HT-29 (cell line): ENCODE measurements around the gene CCDC24. TPM values are rescaled to one million over a fixed set of nuclear protein-coding genes. Genes with fewer than 3 reads are reported as not detected.

Experiments
- DNase-seq: peaks from one replicate; pipeline ENCODE4 v3.0.0-alpha.2; 2015; ENCODE audit warnings: low spot score
- total RNA-seq: library from RNA; depleted of rRNA; stranded (reverse); fragments of >200 nt; shearing (Covaris generic); gene quantifications from 2 replicates; pipeline ENCODE4 v1.2.3, GENCODE V29; 2014

Gene CCDC24
- total RNA-seq, 1 experiment from 2014 or later: 9.2 TPM

DNA sequence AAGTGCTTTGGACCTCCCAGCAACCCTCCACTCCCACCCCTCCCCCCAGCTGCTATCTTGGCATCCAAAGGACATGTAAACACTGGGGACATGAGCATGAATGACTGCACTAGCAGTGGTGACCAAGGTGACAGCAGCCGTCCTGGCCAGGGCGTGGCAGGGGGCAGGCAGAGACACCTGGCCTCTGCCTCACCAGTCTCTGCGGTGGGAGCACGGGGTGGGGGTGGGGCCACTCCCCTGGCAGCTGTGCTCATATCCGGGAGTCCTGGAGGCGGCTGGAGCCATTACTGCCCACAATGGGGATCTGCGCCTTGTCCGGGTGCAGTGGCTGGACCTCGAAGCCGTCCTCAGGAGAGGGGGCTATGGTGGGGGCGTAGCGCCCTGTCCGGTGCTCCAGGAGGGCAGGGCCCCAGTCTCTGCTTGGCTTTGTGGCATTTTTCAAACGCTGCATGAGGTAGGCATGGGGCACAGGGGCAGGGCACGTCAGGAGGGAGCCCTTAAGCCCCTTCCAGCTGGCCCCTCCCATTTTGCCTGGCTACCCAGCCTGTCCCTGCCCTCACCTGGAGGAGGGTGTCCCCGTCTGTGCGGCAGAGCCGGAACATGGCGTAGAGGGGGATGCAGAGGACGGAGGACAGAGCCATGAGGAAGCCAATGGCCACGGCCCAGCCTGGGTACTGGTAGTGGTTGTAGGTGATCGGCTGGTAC is 6.0 kb downstream of the CCDC24 start:
- DNase-seq: no peak

DNA sequence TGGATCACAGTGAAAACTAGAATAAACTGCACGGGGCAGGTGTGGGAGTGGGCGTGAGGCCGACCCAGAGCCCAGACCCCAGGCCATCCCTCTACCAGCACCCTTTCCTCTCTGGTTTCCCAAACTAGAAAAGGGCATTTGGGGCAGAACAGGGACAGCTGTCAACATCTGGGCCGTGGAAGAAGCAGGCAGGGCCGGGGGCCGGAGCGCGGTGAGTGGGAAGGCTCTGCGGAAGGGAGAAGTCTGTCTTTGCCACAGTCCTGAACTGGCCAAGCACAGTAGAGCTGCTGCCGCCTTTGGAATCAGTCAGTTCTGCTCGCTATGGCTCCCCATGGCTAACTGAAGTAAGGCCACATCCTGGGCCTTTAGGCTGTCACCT is 6.6 kb downstream of the CCDC24 start:
- no peak for DNase-seq

DNA sequence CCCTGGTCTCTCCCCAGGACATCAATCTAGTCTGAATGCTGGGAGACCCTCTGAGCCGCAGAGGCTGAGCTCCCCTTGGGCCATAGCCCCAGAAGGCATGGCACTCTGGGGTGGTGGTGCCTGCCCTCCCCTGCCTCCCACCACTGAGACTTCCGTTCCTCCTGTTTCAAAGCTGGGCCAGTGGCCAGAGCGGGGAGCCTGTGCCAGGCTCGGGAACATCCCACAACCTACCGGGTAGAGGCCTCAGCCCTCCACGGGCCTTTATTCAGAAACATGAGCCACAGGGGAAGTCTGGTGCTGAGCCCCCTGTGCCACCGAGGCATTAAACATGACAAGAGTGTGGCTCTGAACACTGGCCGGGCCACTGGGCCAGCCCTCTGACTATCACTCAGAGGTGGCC is 8.1 kb downstream of the CCDC24 start:
- DNase-seq: no peak

DNA sequence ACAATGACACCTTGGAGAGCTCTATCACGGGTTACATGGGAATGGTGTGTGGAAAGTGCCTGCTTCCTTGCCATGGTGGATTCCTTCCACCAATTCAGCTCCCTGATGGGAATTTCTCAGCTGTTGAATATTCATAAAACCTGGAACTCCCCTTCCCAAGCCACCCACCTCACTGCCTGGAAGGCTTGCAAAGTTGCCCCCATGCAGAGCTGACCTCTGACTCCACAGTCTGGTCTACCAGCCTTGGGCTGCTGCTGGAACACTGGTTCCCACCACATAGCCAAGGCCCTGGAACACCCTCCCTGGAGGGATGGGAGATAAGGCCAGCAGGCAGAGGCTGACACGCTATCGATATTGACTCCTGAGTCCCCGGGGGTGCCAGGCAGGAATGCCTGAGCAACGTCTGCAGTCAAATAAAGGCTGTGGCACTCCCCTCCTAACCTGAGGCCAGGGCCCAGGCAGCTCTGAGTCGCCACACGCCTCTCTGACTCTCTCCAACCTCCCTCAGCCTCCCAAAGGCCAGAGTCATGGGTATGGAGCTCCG is 8.8 kb downstream of the CCDC24 start:
- DNase-seq: no peak

DNA sequence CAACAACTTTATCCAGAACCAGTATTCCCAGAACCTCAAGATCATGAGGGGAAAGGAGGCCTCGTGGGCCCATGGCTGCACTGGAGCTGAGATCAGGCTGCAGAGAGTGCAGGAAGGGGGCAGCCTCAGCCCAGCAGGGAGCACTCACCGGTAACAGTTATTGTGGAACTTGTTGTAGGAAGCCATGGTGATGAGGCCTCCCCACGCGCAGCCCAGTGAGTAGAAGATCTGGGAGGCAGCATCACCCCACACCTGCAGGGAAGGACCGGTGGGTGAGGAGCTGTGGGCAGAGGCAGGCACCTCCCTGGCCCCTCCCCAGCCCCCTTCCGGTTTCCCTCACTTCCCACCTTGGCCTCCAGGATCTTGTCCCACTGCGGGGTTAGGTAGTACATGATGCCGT is 10.8 kb downstream of the CCDC24 start:
- DNase-seq: no peak

DNA sequence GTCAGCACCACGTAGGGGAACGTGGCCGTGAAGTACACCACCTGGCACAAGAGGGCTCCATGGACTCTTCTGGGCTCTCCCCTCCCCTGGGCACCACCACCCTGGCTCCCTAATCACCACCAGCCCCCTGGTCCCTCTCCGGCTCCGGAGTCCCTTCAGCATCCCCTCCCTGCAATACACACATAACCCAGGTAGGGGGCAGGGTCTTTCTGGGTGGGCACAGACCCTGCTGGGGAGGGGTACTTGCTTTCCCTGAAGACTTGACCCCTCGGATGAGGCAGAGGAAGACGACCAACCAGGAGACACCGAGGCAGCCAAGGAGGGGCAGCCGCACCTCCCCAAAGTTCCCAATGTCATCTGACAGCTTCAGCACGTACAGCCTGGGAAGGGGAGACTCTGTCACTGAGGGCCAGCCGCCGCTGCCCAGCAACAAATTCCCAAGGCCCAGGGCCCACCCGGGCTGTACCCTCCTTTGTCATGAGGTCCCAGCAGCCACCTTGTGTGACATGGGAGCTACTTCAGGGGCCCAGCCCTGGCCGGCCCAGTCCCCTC is 11.3 kb downstream of the CCDC24 start:
- no peak for DNase-seq

DNA sequence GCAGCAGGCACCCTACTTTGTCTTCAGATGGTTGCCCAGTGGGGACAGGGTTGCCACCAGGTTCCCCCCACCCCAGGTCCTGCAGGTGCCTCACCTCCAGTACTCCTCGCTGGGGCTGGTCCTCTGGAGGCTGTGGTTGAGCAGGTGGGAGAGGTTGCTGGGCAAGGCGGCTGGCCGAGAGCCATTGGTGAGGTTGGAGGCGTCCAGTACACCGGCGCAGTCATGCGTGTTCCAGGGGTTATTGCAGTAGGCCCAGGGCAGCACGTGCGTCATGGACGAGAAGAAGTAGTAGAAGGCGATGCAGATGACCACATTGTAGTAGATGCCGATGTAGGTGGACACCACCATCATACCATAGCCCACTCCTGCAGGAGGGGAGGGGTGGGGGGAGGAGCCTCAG is 16.9 kb downstream of the CCDC24 start:
- no peak for DNase-seq

DNA sequence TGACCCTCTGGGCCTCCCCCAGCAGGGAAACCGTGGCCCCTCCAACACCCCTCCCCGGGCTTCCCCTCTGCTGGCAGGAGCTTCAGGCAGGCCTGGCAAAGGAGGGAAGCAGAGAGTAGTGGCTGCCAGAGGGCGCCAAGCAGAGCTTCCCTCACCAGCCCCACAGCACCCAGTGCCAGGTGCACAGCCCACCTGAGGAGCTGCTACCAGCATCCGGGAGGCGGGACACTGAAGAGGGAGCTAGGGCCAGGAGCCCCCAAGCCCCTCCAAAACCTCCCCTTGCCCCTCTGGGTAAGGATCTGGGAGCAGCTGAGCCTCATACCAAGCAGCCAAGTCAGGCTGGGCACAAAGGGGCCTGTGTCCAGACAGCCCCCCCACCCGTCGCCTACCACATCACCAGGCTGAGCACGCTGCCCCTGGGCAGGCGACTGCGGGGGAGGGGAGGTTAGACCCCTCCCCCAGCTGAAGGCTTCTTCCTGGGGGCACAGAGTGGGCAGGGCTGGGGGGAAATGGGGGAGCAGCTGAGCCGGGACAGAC is 19.6 kb downstream of the CCDC24 start:
- DNase-seq: no peak

DNA sequence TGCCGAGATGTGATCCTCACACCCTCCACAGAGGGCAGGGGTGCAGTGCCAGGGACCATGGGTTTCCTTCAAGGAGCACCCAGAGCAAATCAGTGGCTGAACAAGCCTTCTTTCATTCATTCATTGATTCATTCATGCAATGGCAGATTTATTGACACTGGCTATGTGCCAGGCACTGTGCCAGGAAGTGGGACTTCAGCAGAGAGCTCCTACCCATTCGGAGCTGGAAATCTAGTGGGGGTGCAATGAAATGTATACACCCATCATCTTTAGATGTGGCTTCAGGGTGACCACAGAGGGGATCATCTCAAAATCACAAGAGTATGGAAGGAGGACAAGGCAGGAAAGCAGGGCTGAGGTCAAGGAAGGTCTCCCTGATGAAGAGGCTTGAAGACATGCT is 21.0 kb downstream of the CCDC24 start:
- DNase-seq: no peak

DNA sequence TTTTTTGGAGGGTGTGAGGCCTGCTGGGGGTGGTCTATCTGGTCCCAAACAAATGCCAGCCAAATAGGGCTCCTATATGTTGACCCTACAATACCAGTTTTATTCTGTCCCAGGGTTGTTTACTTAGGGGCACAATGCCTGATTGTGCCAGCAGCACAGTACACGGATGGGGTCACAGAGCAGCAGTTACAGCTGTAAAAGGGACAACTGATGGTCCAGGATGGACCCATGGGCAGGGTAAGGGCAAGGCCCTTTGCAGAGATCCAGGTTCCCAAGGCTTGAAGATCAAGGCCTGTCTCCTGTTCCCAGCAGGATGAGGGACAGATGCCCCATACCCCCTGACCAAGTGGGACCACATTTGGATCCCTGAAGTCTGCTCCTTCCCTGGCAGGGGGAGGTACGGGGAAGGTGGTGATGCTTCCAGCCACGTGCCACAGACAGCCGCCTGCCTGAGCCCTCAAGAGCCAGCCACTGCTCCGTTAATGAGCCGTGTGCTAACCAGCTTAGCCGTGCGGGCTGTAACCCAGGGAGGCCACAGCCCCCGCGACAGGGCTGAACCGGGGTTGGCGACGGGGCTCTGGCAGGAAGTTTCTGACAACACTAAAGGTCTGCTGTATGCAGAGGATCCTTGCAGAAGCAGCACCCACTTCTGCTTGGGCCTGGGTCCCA is 21.7 kb downstream of the CCDC24 start:
- DNase-seq: no peak

DNA sequence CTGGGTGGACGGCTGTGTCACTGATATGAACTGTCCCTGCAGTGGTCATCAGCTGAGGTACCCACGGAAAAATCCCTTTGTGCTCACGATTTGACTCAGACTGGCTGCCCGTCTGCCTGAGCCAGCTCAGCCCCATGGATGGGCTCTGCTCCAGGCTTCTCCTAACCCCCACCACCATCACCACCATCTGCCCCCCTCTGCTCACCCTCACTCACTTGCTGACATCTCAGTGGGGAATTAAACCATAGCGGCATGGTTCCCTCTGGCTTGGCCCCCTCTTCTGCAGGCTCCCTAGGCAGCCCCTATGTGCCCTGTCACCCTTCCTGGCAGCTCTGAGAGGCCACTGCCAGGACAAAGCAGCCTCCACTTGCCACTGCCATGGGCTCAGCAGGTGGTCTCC is 22.6 kb downstream of the CCDC24 start:
- DNase-seq: no peak

DNA sequence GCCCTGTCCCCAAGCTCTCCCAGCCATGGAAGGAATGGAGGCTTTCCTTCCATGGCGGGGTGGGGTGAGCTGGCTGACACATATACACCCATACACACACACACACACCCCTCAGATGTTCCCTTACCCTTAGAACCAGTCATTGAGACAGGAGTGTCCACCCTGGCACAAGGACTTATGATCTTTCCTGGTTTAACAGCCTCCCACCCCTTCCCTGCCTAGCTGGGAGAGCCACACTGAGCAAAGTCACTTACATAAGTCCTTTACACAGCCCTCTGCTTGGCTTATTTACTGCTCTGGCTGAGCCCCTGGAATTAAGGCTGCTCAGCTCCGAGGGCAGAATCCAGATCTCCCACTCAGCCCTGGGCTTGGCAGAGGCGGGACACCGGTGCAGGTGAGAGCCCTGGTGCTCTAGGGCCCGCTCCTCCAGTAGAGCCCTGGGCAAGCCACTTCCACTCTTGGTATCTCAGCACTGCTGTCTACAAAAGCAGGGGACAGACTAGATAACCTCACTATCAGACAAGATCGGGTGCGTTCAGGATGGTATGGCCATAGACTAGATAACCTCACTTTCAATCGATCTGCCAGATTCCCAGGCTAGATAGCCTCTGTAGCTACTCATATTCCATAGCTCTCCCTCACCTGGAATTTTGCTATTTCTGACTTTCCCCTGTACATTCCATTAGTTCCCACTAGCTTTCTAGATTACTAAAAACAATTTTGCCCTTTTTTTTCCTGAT is 23.1 kb downstream of the CCDC24 start:
- DNase-seq: no peak

DNA sequence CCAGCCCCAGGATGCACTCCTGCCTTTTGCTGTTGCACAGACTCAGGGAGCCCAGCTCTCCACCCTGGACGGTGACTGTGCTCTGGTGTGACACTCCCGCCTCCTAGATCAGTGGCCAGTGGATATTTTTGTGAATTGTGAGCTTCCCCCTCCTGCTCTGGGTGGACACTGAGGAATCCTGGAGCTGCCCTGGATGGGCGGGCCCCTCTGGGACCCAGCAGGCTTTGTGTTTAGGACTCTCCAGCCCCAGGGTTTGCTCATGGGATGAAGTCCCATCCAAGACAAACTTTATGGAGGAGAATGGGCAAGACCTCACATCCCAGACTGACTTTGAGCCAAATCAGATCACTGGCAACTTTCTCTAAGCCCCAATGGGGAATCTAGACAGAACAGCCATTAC is 23.8 kb downstream of the CCDC24 start:
- no peak for DNase-seq

DNA sequence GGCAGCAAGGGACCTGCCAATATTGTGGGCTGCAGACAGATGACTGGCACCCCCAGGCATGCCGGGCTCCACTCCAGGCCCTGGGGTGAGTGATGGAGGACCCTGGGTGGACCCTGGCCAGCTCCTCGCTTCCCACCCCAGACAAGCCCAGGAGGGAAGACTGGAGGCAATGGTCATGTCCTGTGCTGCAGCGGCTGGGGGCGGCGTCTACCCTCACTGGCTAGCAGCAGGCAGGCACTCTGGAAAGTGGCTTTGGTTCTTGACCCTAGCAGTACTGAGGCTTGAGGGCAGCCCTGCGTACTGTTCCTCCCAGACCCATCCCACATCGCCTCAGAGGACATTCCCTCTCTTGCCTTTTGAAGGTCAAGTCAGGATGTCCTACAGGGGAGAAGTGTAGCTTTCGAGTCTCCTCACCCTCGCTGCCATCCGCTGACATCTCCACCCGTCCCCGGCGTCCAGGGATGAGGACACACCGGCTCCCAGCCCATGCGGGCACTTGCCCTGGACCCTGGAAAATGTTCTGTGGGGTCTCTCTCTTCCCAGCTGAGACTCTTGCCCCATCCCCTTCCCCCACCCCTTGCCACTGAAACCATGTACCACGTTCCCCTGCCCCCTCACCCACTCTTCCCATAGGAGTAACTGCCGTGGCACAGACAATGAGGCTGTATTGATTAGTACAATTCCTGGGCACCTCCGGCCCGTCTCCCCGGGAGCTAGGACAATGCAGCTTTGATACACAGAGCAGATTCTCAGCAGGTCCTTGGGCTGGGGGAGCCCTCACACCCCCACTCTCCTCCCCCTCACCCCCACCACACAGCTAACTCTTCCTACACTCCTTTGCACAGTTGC is 24.9 kb downstream of the CCDC24 start:
- DNase-seq: no peak

DNA sequence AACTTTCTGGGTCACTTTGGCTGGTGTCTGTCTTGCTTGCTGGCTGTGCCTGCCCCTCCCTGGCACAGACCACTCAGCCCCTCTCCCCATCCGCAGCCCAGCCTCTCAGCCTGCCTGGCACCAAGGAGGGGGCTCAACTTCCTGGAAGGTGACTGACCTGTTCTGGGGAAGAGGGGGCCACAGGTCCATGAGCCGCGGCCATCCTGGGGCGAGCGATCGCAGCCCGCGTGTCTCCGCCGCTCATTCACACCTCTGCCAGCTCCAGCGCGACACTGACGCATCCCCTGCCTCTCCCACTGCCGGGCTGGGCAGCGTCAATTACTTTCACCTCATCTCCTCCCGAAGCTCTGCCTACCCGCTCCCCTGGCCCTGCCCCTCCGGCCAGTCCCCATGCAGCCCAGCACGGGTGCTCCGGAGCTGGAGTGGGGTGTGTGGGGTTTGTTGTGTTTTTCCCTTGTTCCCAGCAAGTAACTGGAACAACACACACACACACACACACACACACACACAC is 25.5 kb downstream of the CCDC24 start:
- DNase-seq: no peak

DNA sequence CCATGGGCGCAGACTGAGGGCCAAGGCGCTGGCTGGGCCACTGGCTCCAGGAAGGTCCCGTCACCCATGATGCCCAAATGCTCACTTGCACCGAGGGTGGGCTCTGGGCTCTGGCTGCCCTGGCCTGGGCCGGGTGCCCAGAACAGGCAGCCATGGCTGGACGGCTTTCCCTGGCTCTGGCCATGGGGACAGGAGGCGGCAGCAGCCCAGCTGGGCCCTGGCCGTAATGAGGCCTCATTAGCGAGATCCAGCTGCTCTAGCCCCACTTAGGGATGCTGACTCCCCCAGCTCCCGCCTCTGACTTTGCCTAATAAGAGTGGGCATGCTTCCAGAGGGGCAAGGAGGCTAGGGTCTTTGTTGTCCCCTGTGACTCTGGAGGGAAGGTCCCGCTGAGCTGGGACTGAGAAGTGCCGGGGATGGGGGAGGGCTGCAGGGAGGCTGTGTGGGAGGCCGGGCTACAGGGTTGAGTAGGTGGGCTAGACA is 28.1 kb downstream of the CCDC24 start:
- DNase-seq: no peak

DNA sequence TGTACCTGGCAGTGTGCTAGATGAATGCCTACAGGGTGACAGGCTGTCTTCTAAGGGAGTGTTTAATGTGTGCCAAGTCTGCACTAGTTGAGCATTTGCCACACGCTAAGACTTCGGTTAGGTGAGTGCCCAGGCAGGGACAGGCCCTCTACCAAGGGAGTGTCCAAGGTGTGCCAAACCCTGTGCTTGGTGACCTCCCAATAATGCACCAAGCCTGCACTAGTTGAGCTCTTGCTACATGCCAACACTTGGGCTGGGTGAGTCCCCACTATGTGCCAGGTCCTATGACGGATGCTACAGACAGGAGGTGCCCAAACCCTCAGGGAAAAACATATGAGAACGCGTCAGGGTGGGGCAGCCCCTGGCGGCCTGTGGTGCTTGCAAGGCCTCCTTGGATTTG is 29.1 kb downstream of the CCDC24 start:
- DNase-seq: no peak

DNA sequence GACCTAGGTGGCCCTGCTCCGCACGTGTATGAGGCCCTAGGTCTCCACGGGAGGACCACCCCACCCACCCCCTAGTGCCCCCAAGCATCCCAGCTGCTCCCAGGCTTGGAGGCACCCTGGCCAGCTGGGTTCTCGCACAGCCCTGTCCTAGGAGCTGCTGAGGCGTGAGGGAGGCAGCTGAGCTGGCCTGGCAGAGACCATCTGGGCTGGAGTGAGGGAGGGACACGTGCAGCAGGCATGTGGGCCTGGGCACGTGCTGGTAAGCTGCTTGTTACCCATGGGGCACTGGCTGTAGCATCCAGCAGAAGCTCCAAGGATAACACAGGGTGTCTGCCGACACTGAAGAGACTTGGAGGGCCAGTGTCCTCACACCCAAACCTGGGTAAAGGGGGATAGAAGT is 29.8 kb downstream of the CCDC24 start:
- DNase-seq: no peak

DNA sequence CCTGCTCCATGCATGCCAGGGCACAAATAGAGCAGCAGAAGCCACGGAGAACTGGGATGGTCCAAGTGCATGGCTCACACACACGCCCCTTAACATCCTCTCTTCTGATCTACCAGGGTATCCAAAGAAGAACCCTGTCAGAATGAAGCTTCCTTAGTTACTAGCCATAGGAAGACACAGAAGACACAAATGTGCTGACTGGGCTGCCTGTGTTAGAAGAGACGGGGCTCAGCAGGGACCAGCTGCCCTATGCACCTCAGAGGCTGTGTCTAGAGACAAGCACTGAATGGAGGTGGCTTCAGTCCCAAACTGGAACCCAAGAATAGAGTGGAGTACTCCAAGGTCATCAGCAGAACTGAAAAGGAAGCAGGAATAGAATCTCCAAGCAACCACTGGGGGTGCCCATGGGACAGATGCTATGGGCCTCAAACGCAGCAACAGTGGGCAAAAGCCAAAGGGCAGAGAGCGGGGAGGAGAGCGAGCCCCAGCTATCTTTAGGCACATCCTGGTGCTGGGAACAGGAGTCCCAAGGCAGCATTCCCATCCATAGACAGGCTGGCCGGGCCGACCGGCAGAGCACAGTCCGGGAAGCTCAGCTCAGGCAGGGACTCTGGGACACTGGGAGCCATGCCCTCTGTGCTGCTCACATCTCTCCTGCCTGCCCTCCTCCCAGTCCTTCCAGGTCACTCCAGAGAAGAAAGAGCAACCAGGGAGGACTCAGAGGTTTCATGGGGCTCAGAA is 30.4 kb downstream of the CCDC24 start:
- no peak for DNase-seq
